ENCODE data around the gene PSMD2. TPM values are rescaled to one million over a fixed set of nuclear protein-coding genes. Genes with fewer than 3 reads are reported as not detected.

The PSMD2 gene
- total RNA-seq, 1 donor from 2014 or later = 239 TPM

DNA sequence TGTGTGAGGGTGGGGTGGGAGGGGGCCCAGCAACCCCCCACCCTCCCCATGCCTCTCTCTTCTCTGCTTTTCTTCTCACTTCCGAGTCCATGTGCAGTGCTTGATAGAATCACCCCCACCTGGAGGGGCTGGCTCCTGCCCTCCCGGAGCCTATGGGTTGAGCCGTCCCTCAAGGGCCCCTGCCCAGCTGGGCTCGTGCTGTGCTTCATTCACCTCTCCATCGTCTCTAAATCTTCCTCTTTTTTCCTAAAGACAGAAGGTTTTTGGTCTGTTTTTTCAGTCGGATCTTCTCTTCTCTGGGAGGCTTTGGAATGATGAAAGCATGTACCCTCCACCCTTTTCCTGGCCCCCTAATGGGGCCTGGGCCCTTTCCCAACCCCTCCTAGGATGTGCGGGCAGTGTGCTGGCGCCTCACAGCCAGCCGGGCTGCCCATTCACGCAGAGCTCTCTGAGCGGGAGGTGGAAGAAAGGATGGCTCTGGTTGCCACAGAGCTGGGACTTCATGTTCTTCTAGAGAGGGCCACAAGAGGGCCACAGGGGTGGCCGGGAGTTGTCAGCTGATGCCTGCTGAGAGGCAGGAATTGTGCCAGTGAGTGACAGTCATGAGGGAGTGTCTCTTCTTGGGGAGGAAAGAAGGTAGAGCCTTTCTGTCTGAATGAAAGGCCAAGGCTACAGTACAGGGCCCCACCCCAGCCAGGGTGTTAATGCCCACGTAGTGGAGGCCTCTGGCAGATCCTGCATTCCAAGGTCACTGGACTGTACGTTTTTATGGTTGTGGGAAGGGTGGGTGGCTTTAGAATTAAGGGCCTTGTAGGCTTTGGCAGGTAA, 46.5 kb downstream of the PSMD2 start:
- H3K9me3 Mint-ChIP-seq (ENCODE audit: unreplicated experiment) = no peaks in the 10 kb centered on the region
- peaks cover 35% of the 10 kb centered on the region for H3K4me1 Mint-ChIP-seq (ENCODE audit: unreplicated experiment)
- peak overlapping the region; percentile 88 for H3K27ac Mint-ChIP-seq (ENCODE audit: unreplicated experiment)
- peaks cover 13% of the 10 kb centered on the region for H3K36me3 Mint-ChIP-seq (ENCODE audit: unreplicated experiment)
- no peaks in the 10 kb centered on the region for H3K27me3 Mint-ChIP-seq (ENCODE audit: unreplicated experiment)
- DNase-seq (ENCODE audit: extremely low spot score, unreplicated experiment) = no peak
- TF ChIP-seq, protein P1, sequence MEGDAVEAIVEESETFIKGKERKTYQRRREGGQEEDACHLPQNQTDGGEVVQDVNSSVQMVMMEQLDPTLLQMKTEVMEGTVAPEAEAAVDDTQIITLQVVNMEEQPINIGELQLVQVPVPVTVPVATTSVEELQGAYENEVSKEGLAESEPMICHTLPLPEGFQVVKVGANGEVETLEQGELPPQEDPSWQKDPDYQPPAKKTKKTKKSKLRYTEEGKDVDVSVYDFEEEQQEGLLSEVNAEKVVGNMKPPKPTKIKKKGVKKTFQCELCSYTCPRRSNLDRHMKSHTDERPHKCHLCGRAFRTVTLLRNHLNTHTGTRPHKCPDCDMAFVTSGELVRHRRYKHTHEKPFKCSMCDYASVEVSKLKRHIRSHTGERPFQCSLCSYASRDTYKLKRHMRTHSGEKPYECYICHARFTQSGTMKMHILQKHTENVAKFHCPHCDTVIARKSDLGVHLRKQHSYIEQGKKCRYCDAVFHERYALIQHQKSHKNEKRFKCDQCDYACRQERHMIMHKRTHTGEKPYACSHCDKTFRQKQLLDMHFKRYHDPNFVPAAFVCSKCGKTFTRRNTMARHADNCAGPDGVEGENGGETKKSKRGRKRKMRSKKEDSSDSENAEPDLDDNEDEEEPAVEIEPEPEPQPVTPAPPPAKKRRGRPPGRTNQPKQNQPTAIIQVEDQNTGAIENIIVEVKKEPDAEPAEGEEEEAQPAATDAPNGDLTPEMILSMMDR (IDR thresholded peaks at IDR 0.05) = peak; percentile 58
- H3K4me3 Mint-ChIP-seq (ENCODE audit: unreplicated experiment) = peak overlapping the region; percentile 40

DNA sequence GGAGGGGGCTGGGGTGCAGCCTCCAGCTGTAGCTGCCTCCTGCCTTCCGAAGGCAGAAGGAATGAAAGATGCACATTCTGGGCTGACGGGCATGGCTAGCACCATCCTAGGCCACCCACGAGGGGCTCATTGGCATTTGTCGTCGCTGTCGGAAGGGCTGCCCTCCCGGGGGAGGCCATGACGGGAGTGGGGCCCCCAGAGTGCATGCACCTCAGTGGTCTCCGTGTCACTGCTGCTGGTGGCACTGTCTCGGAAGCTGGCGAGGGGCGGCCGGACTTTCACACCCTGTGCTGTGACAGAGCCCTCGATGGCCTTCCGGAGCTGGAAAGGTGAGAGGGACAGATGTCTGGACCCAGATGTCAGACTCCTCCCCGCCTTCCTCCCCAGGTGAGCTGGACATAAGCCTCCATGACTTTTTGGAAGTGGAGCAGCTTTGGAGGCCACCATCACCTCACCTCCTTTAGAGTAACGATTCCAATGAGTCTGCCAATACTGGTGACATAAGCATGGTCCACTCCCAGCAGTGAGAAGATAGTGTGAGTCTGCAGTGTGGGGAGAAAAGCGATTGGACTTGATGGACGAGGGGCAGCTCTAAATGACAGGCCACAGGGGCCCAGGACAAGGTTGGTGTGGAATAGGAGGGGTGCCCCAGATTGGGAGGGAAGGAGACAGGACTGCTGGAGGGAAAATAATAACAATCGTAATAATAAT, 47.6 kb downstream of the PSMD2 start:
- Mint-ChIP-seq H3K4me3 (ENCODE audit: unreplicated experiment) (no peak overlapping the region), H3K4me1 (ENCODE audit: unreplicated experiment) (peaks cover 36% of the 10 kb centered on the region), H3K36me3 (ENCODE audit: unreplicated experiment) (peaks cover 11% of the 10 kb centered on the region), H3K27me3 (ENCODE audit: unreplicated experiment) (no peaks in the 10 kb centered on the region), H3K27ac (ENCODE audit: unreplicated experiment) (no peak overlapping the region), H3K9me3 (ENCODE audit: unreplicated experiment) (no peaks in the 10 kb centered on the region)
- DNase-seq (ENCODE audit: extremely low spot score, unreplicated experiment) = no peak
- TF ChIP-seq, protein P1 (IDR thresholded peaks at IDR 0.05) = no peak

DNA sequence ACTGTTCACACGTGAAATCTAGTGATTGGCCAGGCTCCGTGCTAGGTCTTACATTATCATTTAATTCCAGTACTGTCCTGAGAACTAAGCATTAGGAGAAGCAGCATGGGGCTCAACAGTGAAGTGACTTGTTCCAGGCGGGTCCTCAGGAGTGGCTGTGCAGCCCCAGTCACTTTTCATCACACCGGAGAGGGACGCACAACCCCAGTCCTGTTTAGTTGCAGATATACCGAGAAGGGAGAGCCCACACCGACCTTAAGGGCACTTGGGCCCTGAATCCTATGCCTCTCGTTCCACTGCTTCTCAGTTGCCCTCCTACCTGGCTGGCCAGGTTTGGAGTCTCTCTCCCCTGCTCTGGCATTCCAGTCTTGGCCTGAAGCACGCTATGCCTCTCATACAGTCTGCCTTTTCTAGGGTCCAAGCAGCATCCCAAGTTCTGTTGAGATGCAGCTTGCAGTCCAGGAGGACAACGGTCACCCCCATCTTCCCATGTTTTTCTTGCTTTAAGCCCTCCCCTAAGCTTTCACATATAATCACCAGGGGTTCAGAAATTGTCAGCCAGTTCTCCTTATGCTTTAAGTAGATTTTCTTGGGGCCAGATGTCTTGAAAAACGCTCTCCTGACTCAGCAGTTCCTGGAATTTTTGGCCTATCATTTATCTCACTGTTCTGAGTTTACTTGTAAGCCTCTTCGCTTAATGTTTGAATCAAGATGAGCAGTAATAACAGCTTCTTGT, 48.4 kb downstream of the PSMD2 start:
- Mint-ChIP-seq H3K4me3 (ENCODE audit: unreplicated experiment) (no peak overlapping the region), H3K4me1 (ENCODE audit: unreplicated experiment) (peaks cover 43% of the 10 kb centered on the region), H3K27me3 (ENCODE audit: unreplicated experiment) (no peaks in the 10 kb centered on the region), H3K36me3 (ENCODE audit: unreplicated experiment) (peaks cover 13% of the 10 kb centered on the region), H3K9me3 (ENCODE audit: unreplicated experiment) (no peaks in the 10 kb centered on the region), H3K27ac (ENCODE audit: unreplicated experiment) (no peak overlapping the region)
- DNase-seq (ENCODE audit: extremely low spot score, unreplicated experiment) = no peak
- TF ChIP-seq, protein P1 (IDR thresholded peaks at IDR 0.05) = no peak

DNA sequence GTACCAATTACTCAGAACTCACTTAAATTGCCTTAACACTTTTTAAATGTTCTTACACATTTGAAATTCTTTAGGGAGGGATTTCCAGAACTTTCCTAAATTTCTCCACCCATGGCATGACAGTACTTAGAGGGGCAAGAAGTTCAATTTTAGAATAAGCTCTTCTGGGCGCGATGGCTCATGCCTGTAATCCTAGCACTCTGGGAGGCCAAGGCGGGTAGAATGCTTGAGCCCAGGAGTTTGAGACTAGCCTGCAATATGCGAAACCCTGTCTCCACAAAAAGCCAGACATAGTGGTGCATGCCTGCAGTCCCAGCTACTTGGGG, 49.0 kb downstream of the PSMD2 start:
- no peaks in the 10 kb centered on the region for H3K9me3 Mint-ChIP-seq (ENCODE audit: unreplicated experiment)
- no peak overlapping the region for H3K4me3 Mint-ChIP-seq (ENCODE audit: unreplicated experiment)
- H3K36me3 Mint-ChIP-seq (ENCODE audit: unreplicated experiment) = peaks cover 12% of the 10 kb centered on the region
- no peaks in the 10 kb centered on the region for H3K27me3 Mint-ChIP-seq (ENCODE audit: unreplicated experiment)
- H3K27ac Mint-ChIP-seq (ENCODE audit: unreplicated experiment) = no peak overlapping the region
- peaks cover 38% of the 10 kb centered on the region for H3K4me1 Mint-ChIP-seq (ENCODE audit: unreplicated experiment)
- TF ChIP-seq, protein P1 (IDR thresholded peaks at IDR 0.05) = no peak
- DNase-seq (ENCODE audit: extremely low spot score, unreplicated experiment) = no peak

Measured in osteocyte (in vitro differentiated cells).